Small intestine (tissue), 7 donors: ENCODE data around the gene MPDZ. TPM values are rescaled to one million over a fixed set of nuclear protein-coding genes. Genes with fewer than 3 reads are reported as not detected.

Source experiments
- DNase-seq, 2 donors: peaks; one replicate each; pipeline versions ENCODE4 v3.0.0 to v3.0.0-alpha.2; 2013
- FAIRE-seq: peaks from 2 replicates; lab custom pipeline; 2012; peaks lifted over from hg19 to GRCh38; lab: Jason Lieb, UNC
- H3K27ac ChIP-seq, 3 donors: one replicate each; pipeline ENCODE4 v1.5.1; 2013; ENCODE audit warnings: low read length in 2 of 3, mild to moderate bottlenecking in 2 of 3, control low read depth in 1 of 3, inconsistent platforms in 1 of 3, low read depth in 1 of 3, moderate library complexity in 1 of 3
- H3K27me3 ChIP-seq, 3 donors: one replicate each; pipeline ENCODE4 v1.6.1; 2013; ENCODE audit warnings: low read length in 3 of 3, inconsistent platforms in 1 of 3; ENCODE audit not compliant: control insufficient read depth in 3 of 3, insufficient read depth in 3 of 3
- H3K36me3 ChIP-seq, 3 donors: one replicate each; pipeline ENCODE4 v1.6.1; 2013; ENCODE audit warnings: low read length in 3 of 3, inconsistent platforms in 1 of 3, low read depth in 1 of 3, mild to moderate bottlenecking in 1 of 3, moderate library complexity in 1 of 3; ENCODE audit not compliant: control insufficient read depth in 3 of 3, insufficient read depth in 2 of 3
- H3K4me1 ChIP-seq, 3 donors: one replicate each; pipeline ENCODE4 v1.6.1; 2013; ENCODE audit warnings: low read length in 2 of 3, inconsistent platforms in 1 of 3, low read depth in 1 of 3, mild to moderate bottlenecking in 1 of 3, moderate library complexity in 1 of 3; ENCODE audit not compliant: control insufficient read depth in 3 of 3, insufficient read depth in 2 of 3
- H3K4me3 ChIP-seq, 3 donors: one replicate each; pipeline ENCODE4 v1.5.1; 2013; ENCODE audit warnings: low read length in 3 of 3, control low read depth in 1 of 3, inconsistent platforms in 1 of 3, low read depth in 1 of 3, mild to moderate bottlenecking in 1 of 3, moderate library complexity in 1 of 3
- H3K9me3 ChIP-seq, 2 donors: one replicate each; pipeline ENCODE4 v1.6.1; 2013; ENCODE audit warnings: low read depth in 1 of 2, low read length in 1 of 2; ENCODE audit not compliant: control insufficient read depth in 2 of 2, insufficient read depth in 1 of 2
- WGBS, 3 donors: extraction: QIAGEN DNeasy Blood & Tissue Kit; methylation state at CpG; one replicate each; pipeline ENCODE4 v1.1.7; 2013; 5-methylcytosine and 5-hydroxymethylcytosine counted together
- polyA plus RNA-seq, 4 donors: library from polyadenylated mRNA; stranded (reverse) in 3 of 4; unstranded in 1 of 4; fragments of 200-250 nt in 3 of 4; fragments of 120-200 nt in 1 of 4; gene quantifications; one replicate each; pipeline versions ENCODE4 v1.2.1 to v1.2.3, GENCODE V29; 2013
- donor health status: healthy with polysubstance abuse.
- donor health status: control.
- donor health status: control.
- donor health status: Bipolar disorder and iron deficiency.
- donor health status: healthy.

The MPDZ gene
- polyA plus RNA-seq, 4 donors: 0.67 to 27.4 (median 5.9) TPM

GRCh38 chr9:13158986-13159385, 120.5 kb downstream of the MPDZ start:
- H3K27ac ChIP-seq: no peak overlapping the region
- DNase-seq (no peak), FAIRE-seq (no peak)
- no peaks in the 10 kb centered on the region for H3K4me1 ChIP-seq
- no peaks in the 10 kb centered on the region for H3K27me3 ChIP-seq
- WGBS, 3 donors: 63 to 90% (median 67%) methylated on average over 3 of the region's 3 CpGs
- no peak overlapping the region for H3K4me3 ChIP-seq
- H3K9me3 ChIP-seq: no peaks in the 10 kb centered on the region
- H3K36me3 ChIP-seq: peaks cover 0 to 3% (median 0%) of the 10 kb centered on the region in 3 donors

- 61 to 85% (median 65%) methylated on average over 1 of the region's 1 CpG for WGBS, 3 donors
Measured at GRCh38 chr9:13151489-13151888, 128.0 kb downstream of the MPDZ start.

GRCh38 chr9:13149454-13149853, 130.0 kb downstream of the MPDZ start:
- H3K9me3 ChIP-seq: no peaks in the 10 kb centered on the region
- no peak overlapping the region for H3K4me3 ChIP-seq
- FAIRE-seq: no peak
- no peaks in the 10 kb centered on the region for H3K4me1 ChIP-seq
- peak in 1 of 2 donors; percentile 8 for DNase-seq
- no peak overlapping the region for H3K27ac ChIP-seq
- H3K36me3 ChIP-seq: no peaks in the 10 kb centered on the region
- H3K27me3 ChIP-seq: no peaks in the 10 kb centered on the region

More at GRCh38 chr9:13151489-13151888, 128.0 kb downstream of the MPDZ start:
- no peak overlapping the region for H3K27ac ChIP-seq
- H3K36me3 ChIP-seq: no peaks in the 10 kb centered on the region
- FAIRE-seq (no peak), DNase-seq (no peak)
- no peaks in the 10 kb centered on the region for H3K27me3 ChIP-seq
- H3K9me3 ChIP-seq: no peaks in the 10 kb centered on the region
- no peak overlapping the region for H3K4me3 ChIP-seq
- H3K4me1 ChIP-seq: no peaks in the 10 kb centered on the region

GRCh38 chr9:13146840-13147239, 132.7 kb downstream of the MPDZ start:
- Histone ChIP-seq H3K4me1 (no peaks in the 10 kb centered on the region), H3K27ac (no peak overlapping the region), H3K27me3 (no peaks in the 10 kb centered on the region), H3K36me3 (no peaks in the 10 kb centered on the region), H3K4me3 (no peak overlapping the region), H3K9me3 (no peaks in the 10 kb centered on the region)
- DNase-seq (no peak), FAIRE-seq (no peak)
- whole genome bisulfite sequencing, 3 donors: 59 to 68% (median 67%) methylated on average over 4 of the region's 4 CpGs

GRCh38 chr9:13145340-13145739, 134.2 kb downstream of the MPDZ start:
- Histone ChIP-seq H3K9me3 (no peaks in the 10 kb centered on the region), H3K4me3 (no peak overlapping the region)
- no peak for FAIRE-seq

GRCh38 chr9:13144166-13144775, 135.2 kb downstream of the MPDZ start:
- no peak for DNase-seq
- Histone ChIP-seq H3K9me3 (no peaks in the 10 kb centered on the region), H3K4me1 (no peaks in the 10 kb centered on the region), H3K27ac (no peak overlapping the region), H3K36me3 (peaks cover 0 to 3% (median 0%) of the 10 kb centered on the region in 3 donors), H3K27me3 (no peaks in the 10 kb centered on the region), H3K4me3 (no peak overlapping the region)
- whole genome bisulfite sequencing, 3 donors: 71 to 87% (median 86%) methylated on average over 2 of the region's 2 CpGs
- no peak for FAIRE-seq

More at GRCh38 chr9:13145340-13145739, 134.2 kb downstream of the MPDZ start:
- no peak overlapping the region for H3K27ac ChIP-seq
- no peak for DNase-seq
- H3K4me1 ChIP-seq: no peaks in the 10 kb centered on the region
- no peaks in the 10 kb centered on the region for H3K36me3 ChIP-seq
- H3K27me3 ChIP-seq: no peaks in the 10 kb centered on the region

DNA sequence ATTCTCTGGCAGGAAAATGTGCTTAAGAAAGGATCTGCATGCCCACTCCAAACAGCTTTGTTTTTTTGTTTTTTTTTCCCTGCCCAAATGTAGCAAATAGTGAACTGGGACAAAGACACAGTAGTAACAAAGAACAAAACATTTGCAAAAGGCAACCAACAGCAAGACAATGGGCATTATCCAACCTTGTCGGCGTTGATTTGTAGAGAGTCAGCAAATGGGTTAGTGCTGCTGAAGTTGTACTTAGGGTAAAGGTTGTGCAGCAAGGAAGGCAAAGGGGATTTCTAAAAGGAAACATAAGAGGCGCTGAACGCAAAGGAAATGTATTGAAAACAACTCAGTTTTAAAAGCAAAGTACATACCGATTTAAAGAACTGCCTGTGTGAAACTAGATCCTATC, 136.2 kb downstream of the MPDZ start:
- DNase-seq: no peak
- Histone ChIP-seq H3K4me3 (no peak overlapping the region), H3K36me3 (peaks cover 0 to 6% (median 0%) of the 10 kb centered on the region in 3 donors), H3K27me3 (no peaks in the 10 kb centered on the region), H3K9me3 (no peaks in the 10 kb centered on the region), H3K27ac (no peak overlapping the region), H3K4me1 (no peaks in the 10 kb centered on the region)
- WGBS, 3 donors: 81 to 89% (median 82%) methylated on average over 5 of the region's 5 CpGs
- no peak for FAIRE-seq

DNA sequence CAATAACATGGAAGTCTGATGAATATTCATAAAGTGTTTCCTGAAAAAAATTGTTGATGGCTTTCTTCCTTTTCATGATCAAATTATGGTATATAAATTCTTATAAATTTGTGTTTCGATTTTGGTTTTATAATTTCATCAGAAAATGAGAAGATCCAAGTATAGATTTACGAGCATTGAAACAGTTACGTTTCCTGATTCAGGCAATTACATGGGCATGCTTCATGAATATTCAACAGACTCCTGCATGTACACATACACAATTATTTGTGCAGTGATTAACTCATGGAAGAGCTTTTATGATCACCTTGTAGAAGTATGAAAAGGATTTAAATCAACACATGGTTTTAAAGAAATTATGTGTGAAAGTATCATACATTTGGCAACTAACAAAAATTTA, 136.7 kb downstream of the MPDZ start:
- peaks cover 0 to 6% (median 0%) of the 10 kb centered on the region in 3 donors for H3K36me3 ChIP-seq
- H3K27me3 ChIP-seq: no peaks in the 10 kb centered on the region
- FAIRE-seq: no peak
- no peak overlapping the region for H3K27ac ChIP-seq
- H3K9me3 ChIP-seq: no peaks in the 10 kb centered on the region
- WGBS, 3 donors: 82 to 91% (median 90%) methylated on average over 3 of the region's 3 CpGs
- DNase-seq: no peak
- no peak overlapping the region for H3K4me3 ChIP-seq
- H3K4me1 ChIP-seq: no peaks in the 10 kb centered on the region

DNA sequence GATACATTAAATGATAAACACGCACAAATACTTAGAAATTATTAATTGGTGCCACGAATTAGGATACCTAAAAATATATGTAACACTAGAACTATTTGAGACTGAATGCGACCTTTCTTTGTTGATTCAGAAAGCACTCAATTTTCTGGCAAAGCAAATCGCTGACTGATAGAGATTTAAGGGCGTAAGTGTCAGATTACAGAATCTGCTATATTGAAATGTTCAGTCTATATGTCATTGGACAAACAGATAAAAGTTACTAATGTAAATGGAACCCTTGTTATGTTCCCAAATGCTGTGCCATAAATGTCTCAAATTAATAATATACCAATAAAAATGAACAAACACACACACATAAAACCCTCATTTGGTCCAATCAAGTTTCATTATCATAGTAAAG, 137.9 kb downstream of the MPDZ start:
- H3K9me3 ChIP-seq: no peaks in the 10 kb centered on the region
- 47 to 78% (median 73%) methylated on average over 5 of the region's 5 CpGs for whole genome bisulfite sequencing, 3 donors
- H3K27me3 ChIP-seq: no peaks in the 10 kb centered on the region
- H3K4me3 ChIP-seq: no peak overlapping the region
- FAIRE-seq (no peak), DNase-seq (no peak)
- H3K36me3 ChIP-seq: peaks cover 0 to 11% (median 0%) of the 10 kb centered on the region in 3 donors
- no peak overlapping the region for H3K27ac ChIP-seq
- H3K4me1 ChIP-seq: no peaks in the 10 kb centered on the region
